IMR-90 (cell line): ENCODE data around the gene LRP1B. TPM values are rescaled to one million over a fixed set of nuclear protein-coding genes. Genes with fewer than 3 reads are reported as not detected.
A peak's percentile ranks its signal among the peaks of the same experiment; 100 is the strongest.

Source experiments
- ATAC-seq: fragments of 200-7000 bp; cut with Tn5 transposase; 2 replicates; pipeline ENCODE4 v1.9.1; 2020; ENCODE audit warnings: low read depth, mild to moderate bottlenecking, moderate library complexity
- BruUV-seq: library from RNA; stranded (reverse); fragments of 400-500 nt; replicated peaks from 2 replicates; lab custom pipeline; 2021; lab: Mats Ljungman, UMichigan
- CTCF ChIA-PET: fragments of 300-600 bp; formaldehyde crosslinking; extraction: SDS; loops from one replicate; lab custom pipeline; 2021; ENCODE audit warnings: antibody characterized with exemption; lab: Yijun Ruan, JAX
- POLR2A ChIA-PET: fragments of 300-600 bp; sonication (Branson Sonifier 250); formaldehyde crosslinking; loops from one replicate; lab custom pipeline; 2022; ENCODE audit warnings: antibody characterized with exemption; ENCODE audit not compliant: unreplicated experiment; lab: Charles Lee
- DNase-seq: peaks from one replicate; pipeline ENCODE4 v3.0.0; 2013
- H2AFZ ChIP-seq: replicated peaks from 2 replicates; pipeline ENCODE3; 2013; ENCODE audit warnings: low read length, mild to moderate bottlenecking; ENCODE audit not compliant: poor library complexity
- H2AK5ac ChIP-seq: 2 replicates; pipeline ENCODE4 v1.6.1; 2013; ENCODE audit warnings: low read depth, low read length, inconsistent platforms
- H2AK9ac ChIP-seq: replicated peaks from 2 replicates; pipeline ENCODE3; 2013; ENCODE audit warnings: mild to moderate bottlenecking, low read depth, low read length, moderate library complexity; ENCODE audit not compliant: poor library complexity
- H2BK120ac ChIP-seq: 2 replicates; pipeline ENCODE4 v1.6.1; 2013; ENCODE audit warnings: low read depth, low read length, inconsistent platforms
- H2BK15ac ChIP-seq: 3 replicates; pipeline ENCODE4 v1.6.1; 2013; ENCODE audit warnings: low read depth, low read length, inconsistent platforms
- H2BK20ac ChIP-seq: 2 replicates; pipeline ENCODE4 v1.6.1; 2013; ENCODE audit warnings: low read depth, mild to moderate bottlenecking, inconsistent platforms, low read length, moderate library complexity
- H2BK5ac ChIP-seq: 2 replicates; pipeline ENCODE4 v1.6.1; 2013; ENCODE audit warnings: mild to moderate bottlenecking, low read depth, low read length, inconsistent platforms; ENCODE audit not compliant: poor library complexity, severe bottlenecking
- H3K14ac ChIP-seq: replicated peaks from 2 replicates; pipeline ENCODE4 v1.6.1; 2013; ENCODE audit warnings: low read depth, low read length, inconsistent platforms
- H3K18ac ChIP-seq: 2 replicates; pipeline ENCODE4 v1.6.1; 2013; ENCODE audit warnings: low read depth, low read length, control low read depth
- H3K23ac ChIP-seq: 2 replicates; pipeline ENCODE4 v1.6.1; 2013; ENCODE audit warnings: low read depth, low read length, inconsistent platforms
- H3K27ac ChIP-seq: 2 replicates; pipeline ENCODE4 v1.5.1; 2013; ENCODE audit warnings: mild to moderate bottlenecking, control low read depth, low read length; ENCODE audit not compliant: insufficient read depth
- H3K27me3 ChIP-seq: 2 replicates; pipeline ENCODE4 v1.6.1; 2013; ENCODE audit warnings: low read length; ENCODE audit not compliant: control insufficient read depth, insufficient read depth
- H3K36me3 ChIP-seq: 2 replicates; pipeline ENCODE4 v1.6.1; 2013; ENCODE audit warnings: low read length, mixed read lengths; ENCODE audit not compliant: control insufficient read depth, insufficient read depth
- H3K4ac ChIP-seq: 2 replicates; pipeline ENCODE4 v1.6.1; 2013; ENCODE audit warnings: low read depth, low read length, inconsistent platforms
- H3K4me1 ChIP-seq: 2 replicates; pipeline ENCODE4 v1.6.1; 2013; ENCODE audit warnings: low read length, mixed read lengths; ENCODE audit not compliant: control insufficient read depth, insufficient read depth
- H3K4me2 ChIP-seq: 2 replicates; pipeline ENCODE4 v1.6.1; 2013; ENCODE audit warnings: low read depth, mild to moderate bottlenecking, control low read depth, low read length, moderate library complexity
- H3K4me3 ChIP-seq: 2 replicates; pipeline ENCODE4 v1.5.1; 2013; ENCODE audit warnings: low read depth, mild to moderate bottlenecking, control low read depth, low read length, moderate library complexity; ENCODE audit not compliant: insufficient read depth
- H3K56ac ChIP-seq: 2 replicates; pipeline ENCODE4 v1.6.1; 2013; ENCODE audit warnings: low read length, inconsistent platforms; ENCODE audit not compliant: insufficient read depth; ENCODE audit errors: extremely low read depth
- H3K79me1 ChIP-seq, 2 experiments: 2 replicates each; pipeline ENCODE4 v1.6.1; 2013; ENCODE audit warnings: low read length in 2 of 2, inconsistent platforms in 1 of 2, low read depth in 1 of 2
- H3K9ac ChIP-seq: 2 replicates; pipeline ENCODE4 v1.6.1; 2013; ENCODE audit warnings: low read depth, low read length, control low read depth
- H3K9me1 ChIP-seq: 2 replicates; pipeline ENCODE4 v1.6.1; 2013; ENCODE audit warnings: low read length, inconsistent platforms; ENCODE audit not compliant: insufficient read depth
- H3K9me3 ChIP-seq: 2 replicates; pipeline ENCODE4 v1.6.1; 2013; ENCODE audit warnings: low read length; ENCODE audit not compliant: control insufficient read depth, insufficient read depth
- H4K20me1 ChIP-seq: 2 replicates; pipeline ENCODE4 v1.6.1; 2013; ENCODE audit warnings: low read length, inconsistent platforms; ENCODE audit not compliant: insufficient read depth
- H4K5ac ChIP-seq: 2 replicates; pipeline ENCODE4 v1.6.1; 2013; ENCODE audit warnings: mild to moderate bottlenecking, low read depth, low read length, control low read depth
- H4K8ac ChIP-seq, 2 experiments: 2 replicates each; pipeline ENCODE4 v1.6.1; 2013; ENCODE audit warnings: low read depth in 2 of 2, low read length in 2 of 2, control low read depth in 1 of 2, inconsistent platforms in 1 of 2
- H4K91ac ChIP-seq: 2 replicates; pipeline ENCODE4 v1.6.1; 2013; ENCODE audit warnings: low read depth, low read length, inconsistent platforms; ENCODE audit not compliant: insufficient read depth
- BHLHE40 ChIP-seq: fragments of 150-350 bp; IDR thresholded peaks from 2 replicates; pipeline ENCODE4 v1.6.1; 2016; ENCODE audit warnings: mild to moderate bottlenecking, low read depth, low read length
- CEBPB ChIP-seq: IDR thresholded peaks from 2 replicates; pipeline ENCODE4 v1.6.1; 2012; ENCODE audit warnings: low read depth, low read length, improper control_type of control experiment
- CHD1 ChIP-seq: IDR thresholded peaks from 2 replicates; pipeline ENCODE4 v1.6.1; 2012; ENCODE audit warnings: low read depth, low read length, improper control_type of control experiment
- CTCF ChIP-seq: conservative IDR thresholded peaks from 2 replicates; pipeline ENCODE4 v1.5.1; 2012; ENCODE audit warnings: mild to moderate bottlenecking, low read depth, low read length, improper control_type of control experiment
- ELK1 ChIP-seq: fragments of 150-350 bp; IDR thresholded peaks from 2 replicates; pipeline ENCODE4 v1.6.1; 2016; ENCODE audit warnings: low read depth, mild to moderate bottlenecking, low read length, moderate library complexity, borderline replicate concordance
- FOS ChIP-seq: fragments of 150-350 bp; IDR thresholded peaks from 2 replicates; pipeline ENCODE4 v1.6.1; 2016; ENCODE audit warnings: low read depth, low read length
- MAFK ChIP-seq: IDR thresholded peaks from 2 replicates; pipeline ENCODE4 v1.6.1; 2012; ENCODE audit warnings: low read depth, low read length, improper control_type of control experiment
- MAZ ChIP-seq: IDR thresholded peaks from 2 replicates; pipeline ENCODE4 v1.6.1; 2012; ENCODE audit warnings: low read depth, mild to moderate bottlenecking, low read length, improper control_type of control experiment, moderate library complexity, borderline replicate concordance
- MXI1 ChIP-seq: IDR thresholded peaks from 2 replicates; pipeline ENCODE4 v1.6.1; 2012; ENCODE audit warnings: low read depth, mild to moderate bottlenecking, low read length, moderate library complexity, borderline replicate concordance
- NFE2L2 ChIP-seq: fragments of 150-350 bp; IDR thresholded peaks from 2 replicates; pipeline ENCODE4 v1.6.1; 2016; ENCODE audit warnings: low read depth, mild to moderate bottlenecking, low read length
- POLR2A ChIP-seq: IDR thresholded peaks from 2 replicates; pipeline ENCODE4 v1.6.1; 2012; ENCODE audit warnings: mild to moderate bottlenecking, low read depth, low read length
- RAD21 ChIP-seq: IDR thresholded peaks from 2 replicates; pipeline ENCODE4 v1.6.1; 2012; ENCODE audit warnings: low read length, improper control_type of control experiment
- RCOR1 ChIP-seq: IDR thresholded peaks from 2 replicates; pipeline ENCODE4 v1.6.1; 2012; ENCODE audit warnings: mild to moderate bottlenecking, low read length, improper control_type of control experiment; ENCODE audit not compliant: insufficient replicate concordance
- RFX5 ChIP-seq: IDR thresholded peaks from 2 replicates; pipeline ENCODE4 v1.8.0; 2012; ENCODE audit warnings: low read depth, mild to moderate bottlenecking, low read length, moderate library complexity
- SMC3 ChIP-seq: fragments of 150-350 bp; IDR thresholded peaks from 2 replicates; pipeline ENCODE4 v1.6.1; 2016; ENCODE audit warnings: low read depth, mild to moderate bottlenecking, antibody characterized with exemption, low read length, moderate library complexity
- USF2 ChIP-seq: fragments of 150-350 bp; IDR thresholded peaks from 2 replicates; pipeline ENCODE4 v1.6.1; 2017; ENCODE audit warnings: mild to moderate bottlenecking, antibody characterized with exemption, low read length, low read depth
- WGBS, 2 experiments: methylation state at CpG; one replicate each; pipeline versions ENCODE4 v1.1.5 to v1.1.7; 2013; ENCODE audit warnings: missing lambda C conversion rate in 2 of 2; ENCODE audit not compliant: insufficient read length in 1 of 2; ENCODE audit errors: extremely low coverage in 2 of 2; 5-methylcytosine and 5-hydroxymethylcytosine counted together
- dilution Hi-C: fragments of 300-500 bp; cut with HindIII; formaldehyde crosslinking; loops from one replicate; pipeline ENCODE4 v1.14.3; 2018; ENCODE audit warnings: low sequenced_read_pairs; ENCODE audit not compliant: unreplicated experiment
- in situ Hi-C: fragments of 300-500 bp; cut with MboI; formaldehyde crosslinking; loops from 3 replicates; pipeline ENCODE4 v1.14.3; 2019; ENCODE audit warnings: low sequenced_read_pairs, inconsistent platforms, mixed read lengths
- intact Hi-C: fragments of 100-400 bp; cut with micrococcal nuclease; formaldehyde crosslinking; loops from 2 replicates; pipeline ENCODE4 v1.10.0; 2022
- polyA plus RNA-seq, 3 experiments: library from polyadenylated mRNA; depleted of rRNA; stranded (reverse); fragments of >200 nt; gene quantifications; 2 replicates each; pipeline ENCODE4 v1.2.3, GENCODE V29; 2012; ENCODE audit warnings: low replicate concordance in 1 of 3
- total RNA-seq: library from RNA; depleted of rRNA; stranded (reverse); fragments of >200 nt; gene quantifications from 2 replicates; pipeline ENCODE4 v1.2.3, GENCODE V29; 2012

LRP1B gene
- total and polyA plus RNA-seq, 2 of the 4 experiments (the other 2 are of a cell fraction): under 0.01 to 0.02 TPM

- Histone ChIP-seq H3K4ac (peak overlapping the region; percentile 8; the same call in 1 of the 2 replicates), H3K9me3 (no peaks in the 10 kb centered on the region), H2BK15ac (no peak overlapping the region), H3K18ac (peak overlapping the region; percentile 28; the same call in 1 of the 2 replicates), H2AK5ac (no peak overlapping the region), H2AFZ (no peak overlapping the region), H3K9ac (no peak overlapping the region), H4K5ac (no peak overlapping the region), H4K20me1 (no peaks in the 10 kb centered on the region), H2AK9ac (no peak overlapping the region), H3K9me1 (no peaks in the 10 kb centered on the region), H2BK20ac (peak overlapping the region; percentile 79), H2BK120ac (peak overlapping the region; percentile 68), H3K4me3 (no peak overlapping the region), H2BK5ac (peak overlapping the region; percentile 80), H3K27ac (no peak overlapping the region), H4K8ac (peak overlapping the region in 1 of 2 experiments; percentile 72; a peak in 1 of 4 replicates), H3K79me1 (no peaks in the 10 kb centered on the region), H3K56ac (no peak overlapping the region), H4K91ac (peak overlapping the region; percentile 3; the same call in 1 of the 2 replicates), H3K4me2 (no peak overlapping the region), H3K36me3 (no peaks in the 10 kb centered on the region), H3K27me3 (no peaks in the 10 kb centered on the region), H3K14ac (peak overlapping the region; percentile 33; the same call in 1 of the 2 replicates), H3K23ac (no peak overlapping the region), H3K4me1 (no peaks in the 10 kb centered on the region)
- TF ChIP-seq CHD1 (no peak), RCOR1 (no peak), MAZ (no peak), BHLHE40 (no peak), RFX5 (no peak), SMC3 (no peak), USF2 (no peak), POLR2A (no peak), MAFK (no peak), MXI1 (no peak), RAD21 (no peak), ELK1 (no peak), NFE2L2 (no peak), CEBPB (no peak), FOS (no peak), CTCF (no peak)
- no TSS peak for BruUV-seq
- dilution Hi-C loops: no loop called here
- intact Hi-C loops: no loop called here
- ChIA-PET POLR2A (no interaction called here), CTCF (interaction anchor here (1.6 kb wide), 1 partner anchor 18 kb away, joined by 5 read pairs; no protein-coding TSS in a partner anchor)
- ATAC-seq: no peak
- in situ Hi-C loops: no loop called here
- WGBS, 2 experiments: no CpG with 5 or more reads among the region's 4 CpGs
- DNase-seq: no peak
Measured at GRCh38 chr2:141497272-141497671, 633.5 kb downstream of the LRP1B start.
